Nephron progenitor cell (in vitro differentiated cells): ENCODE results near the gene NRCAM.
"Not testable (repeated sequence)": the region's sequence is repeated elsewhere in the genome, so short reads cannot be mapped to it uniquely, and the experiment has no call there.

ENCODE experiments used
- DNase-seq: peaks from one replicate; pipeline ENCODE4 v3.0.0; 2021
- H3K27ac Mint-ChIP-seq: 2 replicates; pipeline ENCODE4 v1.8.0; 2021; ENCODE audit warnings: mild to moderate bottlenecking, moderate library complexity, mixed read lengths
- H3K27me3 Mint-ChIP-seq: 2 replicates; pipeline ENCODE4 v1.8.0; 2021; ENCODE audit warnings: mild to moderate bottlenecking, low read depth, mixed read lengths; ENCODE audit not compliant: poor library complexity
- H3K36me3 Mint-ChIP-seq: 2 replicates; pipeline ENCODE4 v1.8.0; 2021; ENCODE audit warnings: low read depth, mixed read lengths
- H3K4me1 Mint-ChIP-seq: 2 replicates; pipeline ENCODE4 v1.8.0; 2021; ENCODE audit warnings: mixed read lengths
- H3K4me3 Mint-ChIP-seq: 2 replicates; pipeline ENCODE4 v1.8.0; 2021; ENCODE audit warnings: mild to moderate bottlenecking, moderate library complexity, mixed read lengths
- H3K9me3 Mint-ChIP-seq: 2 replicates; pipeline ENCODE4 v1.8.0; 2021; ENCODE audit warnings: mild to moderate bottlenecking, moderate library complexity, mixed read lengths
- TF ChIP-seq, protein P1 (sequence below): fragments of 200-600 bp; sonication (generic); IDR thresholded peaks from 2 replicates; pipeline ENCODE4 v1.5.0; 2021; ENCODE audit warnings: antibody characterized with exemption

The NRCAM gene

GRCh38 chr7:108261560-108262255, 194.5 kb downstream of the NRCAM start:
- H3K27ac Mint-ChIP-seq, result no peak overlapping the region
- DNase-seq, result no peak
- peaks cover 10% of the 10 kb centered on the region for H3K9me3 Mint-ChIP-seq
- TF ChIP-seq, protein P1, sequence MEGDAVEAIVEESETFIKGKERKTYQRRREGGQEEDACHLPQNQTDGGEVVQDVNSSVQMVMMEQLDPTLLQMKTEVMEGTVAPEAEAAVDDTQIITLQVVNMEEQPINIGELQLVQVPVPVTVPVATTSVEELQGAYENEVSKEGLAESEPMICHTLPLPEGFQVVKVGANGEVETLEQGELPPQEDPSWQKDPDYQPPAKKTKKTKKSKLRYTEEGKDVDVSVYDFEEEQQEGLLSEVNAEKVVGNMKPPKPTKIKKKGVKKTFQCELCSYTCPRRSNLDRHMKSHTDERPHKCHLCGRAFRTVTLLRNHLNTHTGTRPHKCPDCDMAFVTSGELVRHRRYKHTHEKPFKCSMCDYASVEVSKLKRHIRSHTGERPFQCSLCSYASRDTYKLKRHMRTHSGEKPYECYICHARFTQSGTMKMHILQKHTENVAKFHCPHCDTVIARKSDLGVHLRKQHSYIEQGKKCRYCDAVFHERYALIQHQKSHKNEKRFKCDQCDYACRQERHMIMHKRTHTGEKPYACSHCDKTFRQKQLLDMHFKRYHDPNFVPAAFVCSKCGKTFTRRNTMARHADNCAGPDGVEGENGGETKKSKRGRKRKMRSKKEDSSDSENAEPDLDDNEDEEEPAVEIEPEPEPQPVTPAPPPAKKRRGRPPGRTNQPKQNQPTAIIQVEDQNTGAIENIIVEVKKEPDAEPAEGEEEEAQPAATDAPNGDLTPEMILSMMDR, result no peak
- no peak overlapping the region for H3K4me3 Mint-ChIP-seq
- peaks cover 8% of the 10 kb centered on the region for H3K27me3 Mint-ChIP-seq
- peaks cover 12% of the 10 kb centered on the region for H3K4me1 Mint-ChIP-seq
- no peaks in the 10 kb centered on the region for H3K36me3 Mint-ChIP-seq

DNA sequence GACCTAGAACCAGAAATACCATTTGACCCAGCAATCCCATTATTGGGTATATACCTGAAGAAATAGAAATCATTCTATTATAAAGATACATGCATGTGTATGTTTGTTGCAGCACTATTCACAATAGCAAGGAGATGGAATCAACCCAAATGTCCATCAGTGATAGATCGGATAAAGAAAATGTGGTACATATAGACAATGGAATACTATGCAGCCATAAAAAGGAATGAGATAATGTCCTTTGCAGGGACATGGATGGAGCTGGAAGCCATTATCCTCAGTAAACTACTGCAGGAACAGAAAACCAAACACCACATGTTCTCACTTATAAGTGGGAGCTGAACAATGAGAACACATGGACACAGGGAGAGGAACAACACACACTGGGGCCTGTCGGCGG, 196.8 kb downstream of the NRCAM start:
- not testable (repeated sequence) for H3K36me3 Mint-ChIP-seq, H3K27ac Mint-ChIP-seq, DNase-seq, H3K4me3 Mint-ChIP-seq, H3K27me3 Mint-ChIP-seq
- H3K4me1 Mint-ChIP-seq, result peaks cover 12% of the 10 kb centered on the region
- H3K9me3 Mint-ChIP-seq, result peaks cover 22% of the 10 kb centered on the region

DNA sequence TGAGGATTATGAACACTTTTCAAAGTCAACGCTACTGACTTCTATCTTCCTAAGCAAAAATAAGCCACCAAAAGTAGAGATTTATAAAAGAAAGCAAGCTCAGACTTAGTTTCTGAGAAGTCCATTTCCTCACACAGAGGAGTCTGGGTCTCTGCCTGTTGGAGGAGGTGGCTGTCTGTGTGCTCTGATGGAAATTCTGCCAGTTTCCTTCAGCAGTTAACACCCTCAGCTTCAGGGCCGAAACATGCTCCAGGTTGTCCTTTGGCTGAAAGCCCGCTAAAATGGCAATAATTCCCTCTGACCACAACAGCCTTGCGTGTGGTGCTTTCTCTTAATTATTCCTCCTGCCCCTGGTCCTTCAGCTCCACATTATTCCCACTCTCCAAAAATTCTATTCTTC, 198.3 kb downstream of the NRCAM start:
- Mint-ChIP-seq H3K4me1 (peaks cover 12% of the 10 kb centered on the region), H3K36me3 (peaks cover 12% of the 10 kb centered on the region), H3K27ac (no peak overlapping the region), H3K4me3 (no peak overlapping the region), H3K27me3 (peaks cover 8% of the 10 kb centered on the region), H3K9me3 (peaks cover 37% of the 10 kb centered on the region)
- DNase-seq, result no peak
- TF ChIP-seq, protein P1, result no peak

DNA sequence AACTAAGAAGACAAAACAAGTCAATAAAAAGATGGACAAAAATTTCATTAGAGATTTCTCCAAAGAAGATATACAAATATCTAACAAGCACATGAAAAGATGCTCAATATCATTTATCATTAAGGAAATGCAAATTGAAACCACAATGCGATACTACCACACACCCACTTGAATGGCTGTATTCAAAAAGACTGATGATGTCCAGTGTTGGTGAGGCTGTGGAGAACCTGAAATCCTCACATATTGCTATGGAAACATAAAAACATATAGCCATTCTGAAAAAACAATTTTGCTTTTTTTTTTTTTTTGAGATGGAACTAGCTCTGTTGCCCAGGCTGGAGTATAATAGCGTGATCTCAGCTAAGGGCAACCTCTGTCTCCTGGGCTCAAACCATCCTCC, 202.0 kb downstream of the NRCAM start:
- TF ChIP-seq, protein P1, result no peak
- DNase-seq, result no peak
- peaks cover 12% of the 10 kb centered on the region for H3K36me3 Mint-ChIP-seq
- no peaks in the 10 kb centered on the region for H3K4me1 Mint-ChIP-seq
- H3K27me3 Mint-ChIP-seq, result peaks cover 9% of the 10 kb centered on the region
- H3K9me3 Mint-ChIP-seq, result peaks cover 37% of the 10 kb centered on the region
- H3K27ac Mint-ChIP-seq, result no peak overlapping the region
- no peak overlapping the region for H3K4me3 Mint-ChIP-seq

DNA sequence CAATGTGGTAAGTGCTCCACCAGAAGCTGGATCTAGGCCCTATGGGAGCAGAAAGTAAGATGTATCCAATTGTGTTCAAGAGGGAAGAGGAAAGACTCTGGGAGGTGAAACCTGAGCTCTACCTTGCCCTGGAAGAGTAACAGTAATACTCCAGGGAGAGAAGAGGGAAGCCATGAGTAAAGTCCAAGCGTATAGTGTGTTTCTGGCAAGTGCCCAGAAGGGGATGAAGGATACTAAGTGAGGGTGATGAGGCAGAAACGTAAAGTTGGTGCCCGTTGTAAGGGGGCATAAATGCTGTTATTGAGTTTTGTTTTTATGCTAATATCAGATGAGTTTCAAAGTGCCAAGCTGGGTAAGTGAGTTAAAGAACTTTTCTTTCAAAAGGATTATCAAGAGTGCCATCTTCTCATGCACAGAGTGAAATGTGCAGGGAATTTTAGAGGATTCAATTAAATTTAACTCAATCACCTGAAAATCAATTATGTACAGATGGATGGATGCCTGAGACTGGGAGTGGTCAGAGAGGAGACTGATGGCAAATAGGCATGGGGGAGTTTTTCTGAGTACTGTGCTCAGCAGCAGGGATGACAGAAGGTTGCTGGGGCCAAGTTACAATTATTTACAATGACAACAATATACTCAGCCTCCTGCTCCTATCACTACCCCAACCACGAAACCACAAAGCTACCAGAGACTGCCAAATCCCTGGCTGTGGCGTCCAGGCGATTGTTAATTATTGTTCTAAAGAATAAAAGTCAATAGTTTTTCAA, 202.8 kb downstream of the NRCAM start:
- Mint-ChIP-seq H3K27ac (no peak overlapping the region), H3K27me3 (peaks cover 9% of the 10 kb centered on the region), H3K4me3 (no peak overlapping the region)

GRCh38 chr7:108252177-108252576, 204.1 kb downstream of the NRCAM start:
- no peak for DNase-seq
- H3K9me3 Mint-ChIP-seq, result peaks cover 32% of the 10 kb centered on the region
- H3K4me1 Mint-ChIP-seq, result no peaks in the 10 kb centered on the region
- H3K4me3 Mint-ChIP-seq, result no peak overlapping the region
- H3K36me3 Mint-ChIP-seq, result peaks cover 12% of the 10 kb centered on the region
- no peak overlapping the region for H3K27ac Mint-ChIP-seq
- H3K27me3 Mint-ChIP-seq, result peaks cover 9% of the 10 kb centered on the region
- TF ChIP-seq, protein P1, result no peak

More for the DNA sequence above, 202.8 kb downstream of the NRCAM start:
- TF ChIP-seq, protein P1, result no peak
- Mint-ChIP-seq H3K36me3 (peaks cover 12% of the 10 kb centered on the region), H3K4me1 (no peaks in the 10 kb centered on the region), H3K9me3 (peaks cover 36% of the 10 kb centered on the region)
- DNase-seq, result no peak
